Colonic mucosa (tissue), 4 donors: ENCODE data around the gene PRCC. TPM values are rescaled to one million over a fixed set of nuclear protein-coding genes. Genes with fewer than 3 reads are reported as not detected.

Source experiments
- DNase-seq: peaks from one replicate; pipeline ENCODE4 v3.0.0-alpha.2; 2020
- H3K27ac ChIP-seq: fragments of 200-600 bp; one replicate; pipeline ENCODE4 v1.8.0; 2021
- H3K27me3 ChIP-seq: fragments of 200-600 bp; one replicate; pipeline ENCODE4 v1.8.0; 2021
- H3K36me3 ChIP-seq: fragments of 200-600 bp; one replicate; pipeline ENCODE4 v1.8.0; 2021
- H3K4me1 ChIP-seq: fragments of 200-600 bp; one replicate; pipeline ENCODE4 v1.8.0; 2021; ENCODE audit warnings: mild to moderate bottlenecking
- H3K4me3 ChIP-seq: fragments of 200-600 bp; one replicate; pipeline ENCODE4 v1.8.0; 2021
- H3K9ac ChIP-seq, 2 donors: one replicate each; pipeline ENCODE4 v1.7.0; 2013; ENCODE audit warnings: control low read depth in 2 of 2, low read depth in 2 of 2, low read length in 2 of 2
- H3K9me3 ChIP-seq: fragments of 200-600 bp; one replicate; pipeline ENCODE4 v1.8.0; 2021
- intact Hi-C: fragments of 100-400 bp; cut with DNase I; formaldehyde crosslinking; loops from one replicate; pipeline ENCODE4 v1.14.1; 2022
- total RNA-seq, 2 donors: library from RNA; stranded (reverse); fragmentation: NEBNext Ultra II Directional in 1 of 2; extraction: Animal tissue kit (Norgen Biotek cat#: 25700) in 1 of 2; gene quantifications; one replicate each; pipeline ENCODE4 v1.2.1, GENCODE V29; 2021
- TF ChIP-seq, protein P1 (sequence below): fragments of 200-600 bp; IDR thresholded peaks from one replicate; pipeline ENCODE4 v1.8.0; 2022; ENCODE audit warnings: antibody characterized with exemption, mild to moderate bottlenecking
- donor health status: healthy.
- donor health status: DM: no; HTN: no; CAD: no.
- donor health status: DM: no; HTN: no; CAD: no.

PRCC gene
- total RNA-seq, 2 donors from 2014 or later: 57.1 to 58.7 TPM

DNA sequence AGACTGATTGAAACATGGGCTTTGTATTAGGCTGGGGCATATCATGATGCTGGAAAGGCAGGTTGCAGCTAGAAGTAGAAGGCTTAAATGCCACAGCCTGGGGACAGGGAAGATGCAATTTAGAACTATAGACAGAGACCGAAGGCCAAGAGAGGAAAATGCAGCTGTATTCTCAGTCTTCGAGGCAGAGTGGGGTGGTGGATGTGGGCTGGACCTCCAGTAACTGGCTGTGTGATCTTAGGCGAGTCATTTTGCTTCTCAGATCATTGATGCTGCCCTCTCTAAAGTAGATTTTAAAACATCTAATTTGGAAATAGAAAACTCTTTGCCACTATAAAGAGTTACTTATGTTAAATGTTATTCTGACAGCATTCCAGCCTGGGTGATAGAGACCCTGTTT lies 67.0 kb downstream of the PRCC start:
- no peak for DNase-seq
- TF ChIP-seq, protein P1, sequence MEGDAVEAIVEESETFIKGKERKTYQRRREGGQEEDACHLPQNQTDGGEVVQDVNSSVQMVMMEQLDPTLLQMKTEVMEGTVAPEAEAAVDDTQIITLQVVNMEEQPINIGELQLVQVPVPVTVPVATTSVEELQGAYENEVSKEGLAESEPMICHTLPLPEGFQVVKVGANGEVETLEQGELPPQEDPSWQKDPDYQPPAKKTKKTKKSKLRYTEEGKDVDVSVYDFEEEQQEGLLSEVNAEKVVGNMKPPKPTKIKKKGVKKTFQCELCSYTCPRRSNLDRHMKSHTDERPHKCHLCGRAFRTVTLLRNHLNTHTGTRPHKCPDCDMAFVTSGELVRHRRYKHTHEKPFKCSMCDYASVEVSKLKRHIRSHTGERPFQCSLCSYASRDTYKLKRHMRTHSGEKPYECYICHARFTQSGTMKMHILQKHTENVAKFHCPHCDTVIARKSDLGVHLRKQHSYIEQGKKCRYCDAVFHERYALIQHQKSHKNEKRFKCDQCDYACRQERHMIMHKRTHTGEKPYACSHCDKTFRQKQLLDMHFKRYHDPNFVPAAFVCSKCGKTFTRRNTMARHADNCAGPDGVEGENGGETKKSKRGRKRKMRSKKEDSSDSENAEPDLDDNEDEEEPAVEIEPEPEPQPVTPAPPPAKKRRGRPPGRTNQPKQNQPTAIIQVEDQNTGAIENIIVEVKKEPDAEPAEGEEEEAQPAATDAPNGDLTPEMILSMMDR: no peak
- H3K4me3 ChIP-seq: no peak overlapping the region
- no peak overlapping the region for H3K9ac ChIP-seq
- H3K27me3 ChIP-seq: no peaks in the 10 kb centered on the region
- no peak overlapping the region for H3K27ac ChIP-seq
- intact Hi-C loops: no loop called here
- H3K4me1 ChIP-seq: no peaks in the 10 kb centered on the region
- no peaks in the 10 kb centered on the region for H3K9me3 ChIP-seq
- H3K36me3 ChIP-seq: no peaks in the 10 kb centered on the region

DNA sequence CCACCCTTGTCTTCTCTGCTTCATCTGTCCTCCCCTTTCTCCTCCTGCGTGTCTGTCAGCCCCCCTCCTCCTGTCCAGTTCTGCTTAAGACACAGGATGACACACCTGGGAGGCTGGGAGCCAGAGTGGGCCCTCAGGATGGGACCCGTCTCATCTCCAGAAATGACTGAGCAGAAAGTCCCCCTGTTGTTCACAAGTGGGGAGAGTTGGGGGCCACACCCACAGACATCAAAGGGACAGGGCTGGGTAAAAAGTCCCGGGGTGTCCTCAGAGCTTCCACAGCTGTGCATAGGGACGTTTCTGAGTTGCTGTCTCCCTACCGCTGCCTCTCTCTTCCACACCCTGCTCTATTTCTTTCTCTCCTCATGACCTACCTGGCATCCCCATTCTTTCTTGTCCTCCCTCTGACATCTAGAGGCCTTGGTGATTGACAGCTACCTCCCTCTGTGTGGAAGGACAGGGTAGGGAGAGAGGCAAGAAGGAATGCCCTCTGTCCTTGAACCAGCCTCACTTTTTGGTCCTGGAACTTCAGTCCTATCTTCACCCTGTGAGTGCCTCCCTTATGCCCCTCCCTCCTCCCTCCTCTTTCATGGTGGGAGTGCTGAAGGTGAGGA lies 68.8 kb downstream of the PRCC start:
- TF ChIP-seq, protein P1: no peak
- no peak overlapping the region for H3K9ac ChIP-seq
- no peak for DNase-seq
- H3K4me3 ChIP-seq: no peak overlapping the region
- no peak overlapping the region for H3K27ac ChIP-seq
- no peaks in the 10 kb centered on the region for H3K9me3 ChIP-seq
- intact Hi-C loops: no loop called here
- no peaks in the 10 kb centered on the region for H3K4me1 ChIP-seq
- no peaks in the 10 kb centered on the region for H3K36me3 ChIP-seq
- no peaks in the 10 kb centered on the region for H3K27me3 ChIP-seq

DNA sequence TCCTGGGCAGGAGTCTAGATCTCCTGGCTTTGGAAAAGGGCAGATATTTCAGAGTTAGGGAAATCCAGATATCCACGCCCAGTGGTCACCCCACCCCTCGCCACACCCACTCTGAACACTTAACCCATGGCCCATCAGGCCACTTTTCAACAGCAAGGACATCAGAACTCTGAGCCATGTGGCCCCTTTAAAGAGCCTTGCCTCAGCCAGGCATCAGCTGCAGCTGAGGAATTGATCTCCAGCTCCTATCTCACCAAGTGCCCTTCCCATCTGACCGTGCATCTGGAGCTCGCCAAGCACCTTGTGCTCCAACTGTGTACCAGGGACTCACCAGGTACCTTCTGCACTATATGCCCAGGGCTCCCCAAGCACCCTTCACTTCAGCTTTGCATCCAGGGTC lies 69.6 kb downstream of the PRCC start:
- Histone ChIP-seq H3K27me3 (no peaks in the 10 kb centered on the region), H3K27ac (no peak overlapping the region), H3K36me3 (no peaks in the 10 kb centered on the region), H3K4me3 (no peak overlapping the region), H3K4me1 (no peaks in the 10 kb centered on the region), H3K9ac (no peak overlapping the region), H3K9me3 (no peaks in the 10 kb centered on the region)
- DNase-seq: no peak
- intact Hi-C loops: no loop called here
- TF ChIP-seq, protein P1: no peak

GRCh38 chr1:156838972-156839371 lies 71.6 kb downstream of the PRCC start:
- Histone ChIP-seq H3K4me1 (no peaks in the 10 kb centered on the region), H3K27me3 (peaks cover 7% of the 10 kb centered on the region), H3K27ac (no peak overlapping the region), H3K9me3 (no peaks in the 10 kb centered on the region), H3K36me3 (no peaks in the 10 kb centered on the region), H3K4me3 (no peak overlapping the region), H3K9ac (no peak overlapping the region)
- intact Hi-C loops: no loop called here
- DNase-seq: no peak
- TF ChIP-seq, protein P1: peak; percentile 87

GRCh38 chr1:156839426-156840109 lies 72.2 kb downstream of the PRCC start:
- Histone ChIP-seq H3K27me3 (peaks cover 13% of the 10 kb centered on the region), H3K4me3 (no peak overlapping the region), H3K4me1 (no peaks in the 10 kb centered on the region), H3K9ac (no peak overlapping the region), H3K27ac (no peak overlapping the region), H3K36me3 (no peaks in the 10 kb centered on the region), H3K9me3 (no peaks in the 10 kb centered on the region)
- intact Hi-C loops: no loop called here
- no peak for DNase-seq
- TF ChIP-seq, protein P1: no peak
